ENCODE measurements around the gene WRAP53.

DNA sequence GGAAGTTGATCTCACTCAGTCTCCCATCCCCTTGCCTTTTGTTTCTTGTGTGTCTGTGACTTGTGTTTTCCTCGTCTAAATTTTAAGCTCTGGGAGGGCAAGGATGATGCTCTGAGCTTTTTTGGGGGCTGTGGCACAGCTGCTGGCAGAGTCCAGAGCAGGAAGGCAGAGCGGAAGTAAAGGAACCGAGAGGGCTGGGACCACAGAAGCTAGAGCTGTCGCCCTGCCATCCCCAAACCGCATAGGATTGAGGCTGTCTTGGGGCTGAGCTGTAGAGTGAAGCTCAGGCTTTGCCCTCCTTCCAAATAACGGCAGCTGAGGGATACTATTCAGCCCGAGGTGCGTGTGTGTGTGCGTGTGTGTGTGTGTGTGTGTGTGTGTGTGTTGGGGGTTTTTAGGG, 25.5 kb downstream of the WRAP53 start:
- no peak for TF ChIP-seq POLR2AphosphoS5 (IDR thresholded peaks at IDR 0.05; ENCODE audit: borderline replicate concordance, low read depth, low read length)
- TF ChIP-seq FOXP2 (optimal IDR thresholded peaks at IDR 0.05; ENCODE audit: control extremely low read depth, extremely low read length, insufficient read depth), result no peak
- no peak for TF ChIP-seq EZH2 (IDR thresholded peaks at IDR 0.05)

Measured in SK-N-MC (cell line).